AG20443 (cell line): Measurements from ENCODE around the gene TMEFF1.

ENCODE experiments used
- DNase-seq: peaks from one replicate; pipeline ENCODE4 v3.0.0; 2012; ENCODE audit warnings: low spot score, mixed read lengths

Gene TMEFF1

DNA sequence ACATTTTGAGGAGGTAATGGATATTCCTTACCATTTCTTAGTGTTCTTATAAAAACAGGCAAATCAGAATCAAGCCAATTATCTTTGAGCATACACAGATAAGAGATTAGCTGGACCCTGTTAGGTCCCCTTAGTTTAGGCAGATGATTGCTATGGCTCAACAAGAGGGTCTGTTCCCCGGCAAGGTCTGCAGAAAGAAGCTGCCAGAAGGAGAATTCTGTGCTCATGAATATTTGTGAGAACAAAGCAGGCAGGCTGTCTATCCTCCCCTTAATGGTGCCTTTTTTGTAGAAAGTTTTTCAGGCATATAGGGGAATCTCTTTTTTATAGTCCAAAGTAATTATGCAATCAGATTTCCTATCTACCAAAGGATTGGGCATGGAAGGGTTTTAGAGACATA, 132.5 kb downstream of the TMEFF1 start:
- DNase-seq: no peak

DNA sequence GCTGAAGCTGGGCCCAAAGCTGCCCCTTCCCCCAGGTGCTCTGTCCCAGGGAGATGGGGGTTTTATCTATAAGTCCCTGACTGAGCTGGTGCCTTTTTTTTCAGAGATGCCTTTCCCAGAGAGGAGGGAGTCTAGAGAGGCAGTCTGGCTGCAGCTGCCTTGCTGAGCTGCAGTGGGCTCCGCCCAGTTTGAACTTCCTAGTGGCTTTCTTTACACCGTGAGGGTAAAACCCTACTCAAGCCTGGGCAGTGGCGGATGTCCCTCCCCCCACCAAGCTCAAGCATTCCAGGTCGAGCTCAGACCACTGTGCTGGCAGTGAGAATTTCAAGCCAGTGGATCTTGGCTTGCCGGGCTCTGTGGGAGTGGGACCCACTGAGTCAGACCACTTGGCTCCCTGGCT, 146.2 kb downstream of the TMEFF1 start:
- no peak for DNase-seq

DNA sequence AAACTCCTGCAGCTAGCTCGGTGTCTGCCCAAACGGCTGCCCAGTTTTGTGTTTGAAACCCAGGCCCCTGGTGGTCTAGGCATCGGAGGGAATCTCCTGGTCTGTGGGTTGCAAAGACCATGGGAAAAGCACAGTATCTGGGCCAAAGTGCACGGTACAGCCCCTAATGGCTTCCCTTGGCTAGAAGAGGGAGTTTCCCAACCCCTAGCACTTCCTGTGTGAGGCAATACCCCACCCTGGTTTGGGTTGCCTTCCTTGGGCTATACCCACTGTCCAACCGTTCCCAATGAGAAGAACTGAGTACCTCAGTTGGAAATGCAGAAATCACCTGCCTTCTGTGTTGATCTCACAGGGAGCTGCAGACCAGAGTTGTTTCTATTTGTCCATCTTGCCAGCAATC, 146.7 kb downstream of the TMEFF1 start:
- DNase-seq: no peak

DNA sequence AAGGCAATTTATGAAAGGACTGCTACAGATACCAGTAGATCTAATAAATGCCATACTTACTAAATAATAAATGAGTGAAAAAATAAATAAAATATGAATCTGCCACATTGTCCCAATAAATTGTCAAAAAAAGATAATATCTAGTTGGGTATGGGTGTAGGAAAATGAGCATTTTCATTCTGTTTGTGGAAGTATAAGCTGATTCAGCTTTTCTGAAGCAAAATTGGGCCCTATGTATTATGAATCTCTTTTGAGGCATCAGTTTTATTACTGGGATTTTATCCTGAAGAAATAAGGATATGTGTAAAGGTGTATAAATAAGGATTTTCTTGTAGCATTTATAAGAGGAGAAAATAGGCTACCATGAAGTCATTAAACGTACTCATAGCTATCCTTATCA, 151.0 kb downstream of the TMEFF1 start:
- DNase-seq: no peak

DNA sequence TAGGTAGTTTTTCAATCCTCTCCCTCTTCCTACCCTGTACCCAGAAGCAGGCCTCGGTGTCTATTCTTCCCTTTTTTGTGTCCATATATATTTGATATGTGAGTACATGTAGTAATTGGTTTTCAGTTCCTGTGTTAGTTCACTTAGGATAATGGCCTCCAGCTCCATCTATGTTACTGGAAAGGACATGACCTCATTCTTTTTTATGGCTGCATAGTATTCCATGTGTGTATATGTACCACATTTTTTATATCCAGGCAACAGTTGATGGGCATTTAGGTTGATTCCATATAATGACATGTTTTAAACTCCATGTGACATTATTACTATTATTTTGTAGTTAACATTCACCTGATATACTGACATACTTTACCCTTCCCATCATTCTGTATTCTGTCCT, 154.0 kb downstream of the TMEFF1 start:
- no peak for DNase-seq
